HCT116 (cell line): Measurements from ENCODE around the gene CRHR2. TPM values are rescaled to one million over a fixed set of nuclear protein-coding genes. Genes with fewer than 3 reads are reported as not detected.

Experiments
- ATAC-seq: fragments of 200-7000 bp; cut with Tn5 transposase; 2 replicates; pipeline ENCODE4 v1.9.1; 2020; ENCODE audit warnings: mild to moderate bottlenecking, moderate library complexity
- BruUV-seq: library from RNA; stranded (reverse); fragments of 400-500 nt; replicated peaks from 2 replicates; lab custom pipeline; 2021; lab: Mats Ljungman, UMichigan
- CTCF ChIA-PET: fragments of 300-600 bp; sonication (Branson Sonifier 250); formaldehyde crosslinking; loops from one replicate; lab custom pipeline; 2021; ENCODE audit warnings: antibody characterized with exemption; lab: Charles Lee
- POLR2A ChIA-PET: fragments of 300-600, 350-600 bp; sonication (Branson Sonifier 250); formaldehyde crosslinking; loops from one replicate; lab custom pipeline; 2021; ENCODE audit warnings: antibody characterized with exemption; lab: Charles Lee
- RAD21 ChIA-PET, 2 experiments: fragments of 300-600 bp; sonication (Branson Sonifier 250); formaldehyde crosslinking; loops; one replicate each; lab custom pipeline; 2023; ENCODE audit warnings: low total read pairs in 2 of 2; ENCODE audit not compliant: uncharacterized antibody in 2 of 2, unreplicated experiment in 2 of 2, low non-redundant PET in 1 of 2; lab: Charles Lee
- DNase-seq: peaks from one replicate; pipeline ENCODE4 v3.0.0-alpha.2; 2010; ENCODE audit warnings: low read depth, low spot score
- H2AFZ ChIP-seq: fragments of 200-600 bp; shearing (Covaris generic), sonication (generic); 2 replicates; pipeline ENCODE4 v1.6.1; 2017; ENCODE audit warnings: low read depth, mixed run types, mixed read lengths, antibody characterized with exemption, low read length; ENCODE audit not compliant: poor library complexity, severe bottlenecking
- H3K27ac ChIP-seq: 2 replicates; pipeline ENCODE4 v1.5.1; 2012; ENCODE audit warnings: low read depth, low read length
- H3K27me3 ChIP-seq: fragments of 200-600 bp; sonication (generic); 2 replicates; pipeline ENCODE4 v1.6.1; 2016; ENCODE audit warnings: mixed run types, low read length, mixed read lengths; ENCODE audit not compliant: insufficient read depth
- H3K36me3 ChIP-seq, 2 experiments: fragments of 200-500 bp in 1 of 2; fragments of 200-600 bp in 1 of 2; sonication (Bioruptor generic) in 1 of 2; sonication (generic) in 1 of 2; 2 replicates each; pipeline versions ENCODE4 v1.5.1 to v1.6.1; 2014 to 2016; ENCODE audit warnings: low read length in 2 of 2, inconsistent platforms in 1 of 2, mixed read lengths in 1 of 2, mixed run types in 1 of 2; ENCODE audit not compliant: insufficient read depth in 2 of 2, control insufficient read depth in 1 of 2
- H3K4me1 ChIP-seq, 2 experiments: fragments of 200-600 bp in 1 of 2; sonication (generic) in 1 of 2; 2 replicates each; pipeline versions ENCODE4 v1.5.1 to v1.6.1; 2012 to 2017; ENCODE audit warnings: low read length in 2 of 2, inconsistent platforms in 1 of 2, mild to moderate bottlenecking in 1 of 2, mixed read lengths in 1 of 2, mixed run types in 1 of 2, moderate library complexity in 1 of 2; ENCODE audit not compliant: insufficient read depth in 2 of 2, control insufficient read depth in 1 of 2
- H3K4me2 ChIP-seq: fragments of 200-600 bp; sonication (generic); 2 replicates; pipeline ENCODE4 v1.6.1; 2017; ENCODE audit warnings: mixed run types, low read length, mixed read lengths
- H3K4me3 ChIP-seq, 2 experiments: fragments of 200-600 bp in 1 of 2; sonication (generic) in 1 of 2; replicated peaks in 1 of 2; 2 replicates each; pipeline ENCODE4 v1.5.1; 2011 to 2016; ENCODE audit warnings: low read length in 2 of 2, control low read depth in 1 of 2, low read depth in 1 of 2, mild to moderate bottlenecking in 1 of 2, mixed read lengths in 1 of 2, mixed run types in 1 of 2
- H3K79me2 ChIP-seq: fragments of 200-600 bp; sonication (generic); 2 replicates; pipeline ENCODE4 v1.6.1; 2017; ENCODE audit warnings: mild to moderate bottlenecking, mixed run types, low read length, moderate library complexity, mixed read lengths; ENCODE audit not compliant: insufficient read depth
- H3K9ac ChIP-seq: fragments of 200-600 bp; sonication (generic); 2 replicates; pipeline ENCODE4 v1.6.1; 2016; ENCODE audit warnings: low read length, mixed read lengths
- H3K9me2 ChIP-seq: fragments of 200-600 bp; sonication (generic), shearing (Covaris generic); 2 replicates; pipeline ENCODE4 v1.6.1; 2017; ENCODE audit warnings: mixed run types, mild to moderate bottlenecking, moderate library complexity; ENCODE audit not compliant: insufficient read depth
- H3K9me3 ChIP-seq, 2 experiments: fragments of 200-500 bp in 1 of 2; fragments of 200-600 bp in 1 of 2; sonication (Bioruptor generic) in 1 of 2; sonication (generic) in 1 of 2; 2 replicates each; pipeline ENCODE4 v1.6.1; 2014 to 2017; ENCODE audit warnings: low read length in 2 of 2, mixed read lengths in 2 of 2, inconsistent platforms in 1 of 2, low read depth in 1 of 2, mild to moderate bottlenecking in 1 of 2, mixed run types in 1 of 2, moderate library complexity in 1 of 2; ENCODE audit not compliant: control insufficient read depth in 1 of 2, insufficient read depth in 1 of 2
- H4K20me1 ChIP-seq: fragments of 200-600 bp; sonication (generic), shearing (Covaris generic); 2 replicates; pipeline ENCODE4 v1.6.1; 2017; ENCODE audit warnings: mixed run types, mild to moderate bottlenecking, moderate library complexity; ENCODE audit not compliant: insufficient read depth
- CBX3 ChIP-seq: IDR thresholded peaks from 2 replicates; pipeline ENCODE4 v1.6.1; 2012; ENCODE audit warnings: low read depth
- CEBPB ChIP-seq: IDR thresholded peaks from 2 replicates; pipeline ENCODE4 v1.6.1; 2012; ENCODE audit warnings: low read depth
- EGR1 ChIP-seq: IDR thresholded peaks from 2 replicates; pipeline ENCODE4 v1.6.1; 2012; ENCODE audit warnings: low read depth
- ELF1 ChIP-seq: IDR thresholded peaks from 2 replicates; pipeline ENCODE4 v1.6.1; 2012; ENCODE audit warnings: low read depth, borderline replicate concordance
- EZH2 ChIP-seq: fragments of 200-600 bp; sonication (generic); IDR thresholded peaks from 2 replicates; pipeline ENCODE4 v1.6.1; 2017; ENCODE audit warnings: antibody characterized with exemption, mixed run types
- EZH2phosphoT487 ChIP-seq: fragments of 200-600 bp; IDR thresholded peaks from 2 replicates; pipeline ENCODE4 v1.6.1; 2018; ENCODE audit warnings: antibody characterized with exemption, borderline replicate concordance
- JUND ChIP-seq: IDR thresholded peaks from 2 replicates; pipeline ENCODE4 v1.6.1; 2012
- POLR2A ChIP-seq: IDR thresholded peaks from 2 replicates; pipeline ENCODE4 v1.7.0; 2011; ENCODE audit warnings: borderline replicate concordance; ENCODE audit not compliant: insufficient read depth, insufficient read length; ENCODE audit errors: extremely low read depth
- POLR2AphosphoS5 ChIP-seq: IDR thresholded peaks from 2 replicates; pipeline ENCODE4 v1.6.1; 2011; ENCODE audit warnings: mild to moderate bottlenecking, low read depth, low read length, moderate library complexity
- RAD21 ChIP-seq: IDR thresholded peaks from 2 replicates; pipeline ENCODE4 v1.6.1; 2012; ENCODE audit warnings: low read depth, mild to moderate bottlenecking
- SP1 ChIP-seq: IDR thresholded peaks from 2 replicates; pipeline ENCODE4 v1.6.1; 2012; ENCODE audit warnings: low read depth
- TCF7L2 ChIP-seq: IDR thresholded peaks from 2 replicates; pipeline ENCODE4 v1.7.0; 2011; ENCODE audit warnings: borderline replicate concordance, inconsistent platforms; ENCODE audit not compliant: insufficient read depth, insufficient read length; ENCODE audit errors: extremely low read depth
- ZBTB33 ChIP-seq: IDR thresholded peaks from 2 replicates; pipeline ENCODE4 v1.6.1; 2011; ENCODE audit warnings: mild to moderate bottlenecking, low read length, moderate library complexity; ENCODE audit not compliant: insufficient replicate concordance; ENCODE audit errors: extremely low read depth
- ZFX ChIP-seq: fragments of 450-650 bp; IDR thresholded peaks from 2 replicates; pipeline ENCODE4 v1.6.1; 2017
- intact Hi-C: fragments of 100-400 bp; cut with micrococcal nuclease; formaldehyde crosslinking; loops from 2 replicates; pipeline ENCODE4 v1.10.0; 2022
- total RNA-seq: library from RNA; stranded (reverse); gene quantifications from one replicate; pipeline ENCODE4 v1.2.1, GENCODE V29; 2021; ENCODE audit not compliant: unreplicated experiment
- TF ChIP-seq, protein P1 (sequence below): IDR thresholded peaks from 2 replicates; pipeline ENCODE4 v1.6.1; 2012

Gene CRHR2
- total RNA-seq, 1 experiment from 2014 or later, result not detected

DNA sequence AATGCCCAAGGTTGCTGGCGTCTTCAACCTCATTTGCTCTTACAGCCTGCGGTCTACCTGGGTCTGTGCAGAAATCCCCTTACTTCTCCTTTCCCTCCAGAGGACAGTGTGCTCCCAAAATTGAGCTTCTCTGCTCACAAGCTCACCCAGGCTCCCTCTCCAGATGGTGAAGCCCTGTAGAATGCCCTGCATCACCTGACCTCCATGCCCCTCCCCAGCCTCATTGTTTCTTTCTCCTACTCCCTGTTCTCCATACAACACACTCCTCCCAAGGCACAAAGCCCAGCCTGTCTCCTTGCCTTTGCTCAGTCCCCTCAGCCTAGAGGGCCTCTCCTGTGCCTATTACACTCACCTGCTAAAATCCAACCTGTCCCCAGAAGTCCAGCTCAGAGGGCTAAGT, 3.5 kb downstream of the CRHR2 start (continued):
- TF ChIP-seq ZBTB33 (no peak), EGR1 (no peak), EZH2phosphoT487 (no peak)

GRCh38 chr7:30674876-30675275, 7.4 kb downstream of the CRHR2 start:
- BruUV-seq, result no TSS peak
- ChIA-PET RAD21 (no interaction called here), POLR2A (no interaction called here), CTCF (no interaction called here)
- H3K4me2 ChIP-seq, result no peak overlapping the region
- no peak overlapping the region for H3K9ac ChIP-seq
- no peaks in the 10 kb centered on the region for H3K4me1 ChIP-seq
- H3K27ac ChIP-seq, result no peak overlapping the region
- no peaks in the 10 kb centered on the region for H4K20me1 ChIP-seq
- TF ChIP-seq POLR2A (no peak), CEBPB (no peak), JUND (no peak), ZFX (no peak), EZH2 (no peak), EGR1 (no peak), CBX3 (no peak), ELF1 (no peak), SP1 (no peak), ZBTB33 (no peak), POLR2AphosphoS5 (no peak), TCF7L2 (no peak), RAD21 (no peak), EZH2phosphoT487 (no peak)
- TF ChIP-seq, protein P1, sequence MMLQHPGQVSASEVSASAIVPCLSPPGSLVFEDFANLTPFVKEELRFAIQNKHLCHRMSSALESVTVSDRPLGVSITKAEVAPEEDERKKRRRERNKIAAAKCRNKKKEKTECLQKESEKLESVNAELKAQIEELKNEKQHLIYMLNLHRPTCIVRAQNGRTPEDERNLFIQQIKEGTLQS, result no peak
- H3K9me2 ChIP-seq, result no peaks in the 10 kb centered on the region
- H3K27me3 ChIP-seq, result peaks cover 49% of the 10 kb centered on the region
- H3K9me3 ChIP-seq, result no peaks in the 10 kb centered on the region
- intact Hi-C loops, result no loop called here
- no peaks in the 10 kb centered on the region for H3K79me2 ChIP-seq
- H3K36me3 ChIP-seq, result no peaks in the 10 kb centered on the region
- H2AFZ ChIP-seq, result no peak overlapping the region
- H3K4me3 ChIP-seq, result no peak overlapping the region
- no peak for DNase-seq
- ATAC-seq, result no peak
